Body of pancreas (tissue), 4 donors: Measurements from ENCODE around the gene SNX3. TPM values are rescaled to one million over a fixed set of nuclear protein-coding genes. Genes with fewer than 3 reads are reported as not detected.

Experiments used
- ATAC-seq: fragments of 150-250 bp; one replicate; pipeline ENCODE4 v1.9.1; 2016
- DNase-seq, 4 donors: peaks; one replicate each; pipeline ENCODE4 v3.0.0-alpha.2; 2019
- H3K27ac ChIP-seq, 4 donors: fragments of 200-600 bp; sonication (generic); 1 replicate in 3 of 4; 2 replicates in 1 of 4; pipeline versions ENCODE4 v1.5.1 to v1.6.1; 2016 to 2019; ENCODE audit warnings: mild to moderate bottlenecking in 1 of 4, mixed read lengths in 1 of 4, moderate library complexity in 1 of 4
- H3K27me3 ChIP-seq, 2 donors: fragments of 200-600 bp; sonication (generic); one replicate each; pipeline ENCODE4 v1.6.0; 2016; ENCODE audit warnings: mild to moderate bottlenecking in 1 of 2
- H3K36me3 ChIP-seq, 2 donors: fragments of 200-600 bp; sonication (generic); replicated peaks in 1 of 2; 2 replicates each; pipeline ENCODE4 v1.5.1; 2016; ENCODE audit warnings: low read depth in 2 of 2; ENCODE audit not compliant: insufficient read depth in 1 of 2
- H3K4me1 ChIP-seq: fragments of 200-600 bp; sonication (generic); one replicate; pipeline ENCODE4 v1.6.0; 2016
- H3K4me3 ChIP-seq, 2 donors: fragments of 200-600 bp; sonication (generic); 1 replicate in 1 of 2; 2 replicates in 1 of 2; pipeline ENCODE4 v1.5.1; 2016 to 2019
- H3K9me3 ChIP-seq, 3 donors: fragments of 200-600 bp; sonication (generic); 1 replicate in 2 of 3; 2 replicates in 1 of 3; pipeline ENCODE4 v1.5.1; 2016
- CTCF ChIP-seq, 7 experiments: fragments of 450-650 bp in 4 of 7; fragments of 200-600 bp in 3 of 7; sonication (generic) in 3 of 7; IDR thresholded peaks; one replicate each; pipeline ENCODE4 v1.5.1; 2016 to 2019; ENCODE audit warnings: antibody characterized with exemption in 7 of 7
- POLR2A ChIP-seq, 3 donors: fragments of 450-650 bp; IDR thresholded peaks; one replicate each; pipeline ENCODE4 v1.6.1; 2016; ENCODE audit warnings: antibody characterized with exemption in 3 of 3, mild to moderate bottlenecking in 2 of 3
- WGBS, 2 donors: methylation state at CpG; one replicate each; pipeline ENCODE4 v1.1.5; 2017; 5-methylcytosine and 5-hydroxymethylcytosine counted together
- intact Hi-C: fragments of 100-400 bp; cut with DNase I; formaldehyde crosslinking; loops from one replicate; pipeline ENCODE4 v1.15.1; 2023
- total RNA-seq, 2 donors: library from RNA; depleted of rRNA; stranded (reverse); fragments of >200 nt; gene quantifications; one replicate each; pipeline ENCODE4 v1.1.0, GENCODE V29; 2016

SNX3 gene
- total RNA-seq, 2 donors from 2014 or later = 61.6 to 77.0 TPM

DNA sequence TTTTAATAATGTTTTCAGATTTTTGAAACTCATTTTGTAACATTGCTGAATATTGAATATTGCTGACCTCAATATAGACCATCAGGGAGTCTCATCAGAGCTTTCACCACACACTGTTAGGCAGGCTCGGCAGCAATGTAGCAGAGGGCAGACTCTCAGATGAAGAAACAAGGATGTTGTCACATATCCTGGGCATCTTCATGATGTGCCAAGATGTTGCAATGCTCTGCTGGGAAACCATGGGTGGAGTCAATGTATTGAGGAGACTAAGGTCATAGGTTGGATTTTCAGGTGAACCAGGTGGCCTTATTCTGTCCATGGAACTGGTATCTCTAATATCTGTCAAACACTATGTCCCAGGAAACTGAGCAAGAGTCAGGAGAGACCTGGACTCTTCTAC is 67.7 kb downstream of the SNX3 start:
- H3K9me3 ChIP-seq = no peaks in the 10 kb centered on the region
- DNase-seq (no peak), ATAC-seq (no peak)
- no peak for TF ChIP-seq CTCF (IDR thresholded peaks at IDR 0.05)
- no peak for TF ChIP-seq POLR2A (IDR thresholded peaks at IDR 0.05)
- intact Hi-C loops = no loop called here
- H3K4me1 ChIP-seq = no peaks in the 10 kb centered on the region
- no peaks in the 10 kb centered on the region for H3K36me3 ChIP-seq
- 87 to 100% methylated on average over 1 of the region's 1 CpG for WGBS, 2 donors
- no peak overlapping the region for H3K27ac ChIP-seq
- H3K27me3 ChIP-seq = no peaks in the 10 kb centered on the region
- H3K4me3 ChIP-seq = no peak overlapping the region

DNA sequence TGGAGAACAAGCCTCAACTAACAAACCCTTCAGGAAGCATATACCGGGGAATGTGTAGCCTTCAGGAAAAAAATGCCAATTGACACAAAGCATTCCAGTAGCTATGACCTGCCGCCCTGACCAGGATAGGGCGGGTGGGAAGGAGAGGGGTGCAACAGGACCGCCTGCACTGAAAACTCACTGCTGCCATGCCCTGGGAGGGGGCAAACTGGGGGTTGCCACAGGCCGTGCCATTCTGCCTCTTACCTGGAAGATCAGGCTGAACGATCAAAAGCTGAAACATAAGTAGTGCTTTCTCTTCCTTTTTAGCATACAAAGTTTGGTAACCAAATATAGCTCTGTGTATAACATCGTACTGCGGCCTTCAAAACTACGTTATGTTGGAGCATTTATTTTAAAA is 73.3 kb downstream of the SNX3 start:
- H3K4me1 ChIP-seq = no peaks in the 10 kb centered on the region
- intact Hi-C loops = no loop called here
- no peak overlapping the region for H3K27ac ChIP-seq
- H3K27me3 ChIP-seq = no peaks in the 10 kb centered on the region
- TF ChIP-seq CTCF (IDR thresholded peaks at IDR 0.05) = no peak
- TF ChIP-seq POLR2A (IDR thresholded peaks at IDR 0.05) = no peak
- H3K9me3 ChIP-seq = no peaks in the 10 kb centered on the region
- WGBS, 2 donors = 86 to 88% methylated on average over 9 of the region's 9 CpGs
- H3K4me3 ChIP-seq = no peak overlapping the region
- no peaks in the 10 kb centered on the region for H3K36me3 ChIP-seq
- DNase-seq (no peak), ATAC-seq (no peak)

DNA sequence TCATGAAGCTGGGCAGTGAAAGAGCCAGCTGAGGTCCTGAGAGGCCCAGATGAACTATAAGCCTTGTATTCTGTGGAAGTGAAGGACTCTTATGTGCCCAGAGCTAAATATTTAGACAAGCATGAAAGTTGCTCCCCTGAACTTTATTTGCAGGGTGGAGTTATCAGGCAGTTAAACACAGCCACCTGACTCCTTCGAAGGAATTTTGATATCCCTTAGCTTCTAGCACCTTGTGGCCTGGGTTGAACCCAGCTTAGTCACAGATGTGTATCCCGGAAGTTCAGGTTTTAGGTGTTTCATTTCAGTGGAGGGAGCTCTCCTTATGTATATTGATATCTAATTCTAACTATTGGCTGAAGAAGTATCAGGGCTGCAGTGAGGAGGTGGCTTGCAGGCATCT is 74.6 kb downstream of the SNX3 start:
- no peaks in the 10 kb centered on the region for H3K4me1 ChIP-seq
- H3K27me3 ChIP-seq = no peaks in the 10 kb centered on the region
- no peak overlapping the region for H3K4me3 ChIP-seq
- no peak overlapping the region for H3K27ac ChIP-seq
- ATAC-seq (peak; percentile 27), DNase-seq (peak in 2 of 4 donors; percentile 18 to 27)
- H3K36me3 ChIP-seq = no peaks in the 10 kb centered on the region
- intact Hi-C loops = no loop called here
- H3K9me3 ChIP-seq = no peaks in the 10 kb centered on the region
- WGBS, 2 donors = 19 to 23% methylated on average over 2 of the region's 2 CpGs
- TF ChIP-seq POLR2A (IDR thresholded peaks at IDR 0.05) (no peak), CTCF (IDR thresholded peaks at IDR 0.05) (no peak)

- no peaks in the 10 kb centered on the region for H3K36me3 ChIP-seq
- intact Hi-C loops = no loop called here
- peaks cover 8% of the 10 kb centered on the region for H3K4me1 ChIP-seq
- DNase-seq = no peak
- ATAC-seq = no peak
- 63 to 74% methylated on average over 6 of the region's 6 CpGs for WGBS, 2 donors
- no peak overlapping the region for H3K4me3 ChIP-seq
- no peak overlapping the region for H3K27ac ChIP-seq
- TF ChIP-seq CTCF (IDR thresholded peaks at IDR 0.05) (no peak), POLR2A (IDR thresholded peaks at IDR 0.05) (no peak)
- H3K9me3 ChIP-seq = no peaks in the 10 kb centered on the region
- H3K27me3 ChIP-seq = no peaks in the 10 kb centered on the region
Observed at GRCh38 chr6:108180776-108181175, 80.1 kb downstream of the SNX3 start.

GRCh38 chr6:108180266-108180665 is 80.6 kb downstream of the SNX3 start:
- 54 to 63% methylated on average over 1 of the region's 1 CpG for WGBS, 2 donors
- H3K36me3 ChIP-seq = no peaks in the 10 kb centered on the region
- intact Hi-C loops = no loop called here
- no peak for DNase-seq
- no peak overlapping the region for H3K4me3 ChIP-seq
- peaks cover 13% of the 10 kb centered on the region for H3K4me1 ChIP-seq
- no peak for TF ChIP-seq POLR2A (IDR thresholded peaks at IDR 0.05)
- no peak for TF ChIP-seq CTCF (IDR thresholded peaks at IDR 0.05)
- ATAC-seq = no peak
- no peaks in the 10 kb centered on the region for H3K27me3 ChIP-seq
- H3K9me3 ChIP-seq = no peaks in the 10 kb centered on the region
- H3K27ac ChIP-seq = no peak overlapping the region
